Hepatocyte (in vitro differentiated cells): Measurements from ENCODE around the gene WFDC12. TPM values are rescaled to one million over a fixed set of nuclear protein-coding genes. Genes with fewer than 3 reads are reported as not detected.
"Not testable (repeated sequence)": the region's sequence is repeated elsewhere in the genome, so short reads cannot be mapped to it uniquely, and the experiment has no call there.

Experiments used
- DNase-seq: peaks from one replicate; pipeline ENCODE4 v3.0.0-alpha.2; 2016; ENCODE audit warnings: low spot score
- H2AFZ ChIP-seq: fragments of 200-600 bp; sonication (generic); 2 replicates; pipeline ENCODE4 v1.6.0; 2016; ENCODE audit warnings: antibody characterized with exemption, mild to moderate bottlenecking
- H3K27ac ChIP-seq: fragments of 200-600 bp; sonication (generic); 2 replicates; pipeline ENCODE4 v1.5.1; 2016; ENCODE audit warnings: mild to moderate bottlenecking
- H3K27me3 ChIP-seq: fragments of 200-600 bp; sonication (generic); 2 replicates; pipeline ENCODE4 v1.6.1; 2016
- H3K36me3 ChIP-seq: fragments of 200-600 bp; sonication (generic); replicated peaks from 2 replicates; pipeline ENCODE4 v1.5.1; 2016; ENCODE audit warnings: low read depth; ENCODE audit not compliant: insufficient read depth
- H3K4me1 ChIP-seq: fragments of 200-600 bp; sonication (generic); 2 replicates; pipeline ENCODE4 v1.5.1; 2016; ENCODE audit warnings: mild to moderate bottlenecking, moderate library complexity; ENCODE audit not compliant: insufficient read depth
- H3K4me2 ChIP-seq: fragments of 200-600 bp; sonication (generic); 2 replicates; pipeline ENCODE4 v1.6.0; 2016
- H3K4me3 ChIP-seq: fragments of 200-600 bp; sonication (generic); 2 replicates; pipeline ENCODE4 v1.5.1; 2016; ENCODE audit warnings: mild to moderate bottlenecking
- H3K79me2 ChIP-seq: fragments of 200-600 bp; sonication (generic); 2 replicates; pipeline ENCODE4 v1.6.0; 2017; ENCODE audit warnings: mild to moderate bottlenecking
- H3K9me2 ChIP-seq: fragments of 200-600 bp; sonication (generic); replicated peaks from 2 replicates; pipeline ENCODE4 v1.6.0; 2017; ENCODE audit warnings: mild to moderate bottlenecking; ENCODE audit not compliant: insufficient read depth
- H3K9me3 ChIP-seq: fragments of 200-600 bp; sonication (generic); 2 replicates; pipeline ENCODE4 v1.5.1; 2016; ENCODE audit warnings: low read depth, mild to moderate bottlenecking
- H4K20me1 ChIP-seq: fragments of 200-600 bp; sonication (generic); 2 replicates; pipeline ENCODE4 v1.6.0; 2016; ENCODE audit warnings: mild to moderate bottlenecking; ENCODE audit not compliant: insufficient read depth, poor library complexity, severe bottlenecking
- EZH2 ChIP-seq: fragments of 200-600 bp; sonication (generic); IDR thresholded peaks from 2 replicates; pipeline ENCODE4 v1.6.1; 2016; ENCODE audit warnings: antibody characterized with exemption, mild to moderate bottlenecking, borderline replicate concordance
- EZH2phosphoT487 ChIP-seq: fragments of 200-600 bp; sonication (generic); IDR thresholded peaks from one replicate; pipeline ENCODE4 v1.6.1; 2018; ENCODE audit warnings: antibody characterized with exemption, mild to moderate bottlenecking, low read depth, moderate library complexity; ENCODE audit not compliant: unreplicated experiment, severe bottlenecking
- WGBS: methylation state at CpG from one replicate; pipeline ENCODE4 v1.1.6; 2016; ENCODE audit warnings: low lambda C conversion rate; ENCODE audit errors: missing lambda C conversion rate; 5-methylcytosine and 5-hydroxymethylcytosine counted together
- polyA plus RNA-seq: library from polyadenylated mRNA; unstranded; fragments of >200 nt; fragmentation: Nextera tagmentation; extraction: Ambion mirVana; gene quantifications from 2 replicates; pipeline ENCODE4 v1.2.1, GENCODE V29; 2016
- total RNA-seq: library from RNA; depleted of rRNA; stranded (reverse); fragments of >200 nt; gene quantifications from 2 replicates; pipeline ENCODE4 v1.2.3, GENCODE V29; 2014
- TF ChIP-seq, protein P1 (sequence below): fragments of 200-600 bp; sonication (generic); IDR thresholded peaks from 2 replicates; pipeline ENCODE4 v1.5.1; 2016; ENCODE audit warnings: antibody characterized with exemption, mild to moderate bottlenecking; ENCODE audit not compliant: poor library complexity

WFDC12 gene
- total and polyA plus RNA-seq, 2 experiments from 2014 or later, result not detected

DNA sequence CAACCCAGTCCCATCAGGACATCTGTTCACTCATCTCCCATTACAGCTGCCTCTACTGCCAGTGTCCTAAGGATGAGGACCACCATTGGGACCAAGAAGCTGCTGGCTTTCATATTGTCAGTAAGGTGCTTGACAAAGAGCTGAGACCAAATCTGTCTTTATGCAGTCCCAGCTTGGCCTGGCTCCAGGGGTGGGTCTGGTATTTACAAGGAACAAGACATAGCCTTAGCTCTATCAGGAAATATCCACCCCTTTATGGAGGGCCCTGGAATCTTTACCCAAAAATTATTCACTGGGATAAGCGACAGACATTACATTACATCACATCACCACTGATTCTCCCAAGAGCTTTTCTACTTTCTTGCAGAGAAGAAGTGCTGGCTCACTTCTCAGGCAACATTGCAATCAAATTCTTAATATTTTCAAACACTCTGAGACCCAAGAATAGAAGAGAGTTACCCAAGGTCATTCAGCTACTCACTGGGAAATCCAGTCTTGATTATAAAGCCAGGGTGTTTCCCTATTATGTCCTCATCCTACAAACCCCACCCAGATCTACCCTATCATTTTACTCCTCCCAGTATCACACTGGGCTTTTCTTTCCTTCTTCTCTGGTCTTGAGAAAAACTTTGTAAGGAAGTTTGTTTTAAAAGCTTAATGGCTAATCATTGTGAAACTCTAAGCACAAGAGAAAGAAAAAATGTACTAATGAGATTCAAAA, 39.0 kb upstream of the WFDC12 start:
- Histone ChIP-seq H3K79me2 (no peaks in the 10 kb centered on the region), H3K9me2 (no peaks in the 10 kb centered on the region), H3K36me3 (no peaks in the 10 kb centered on the region), H3K4me2 (no peak overlapping the region), H3K4me1 (no peaks in the 10 kb centered on the region), H2AFZ (no peak overlapping the region), H4K20me1 (no peaks in the 10 kb centered on the region), H3K4me3 (no peak overlapping the region), H3K27ac (no peak overlapping the region), H3K9me3 (peaks cover 9% of the 10 kb centered on the region), H3K27me3 (no peaks in the 10 kb centered on the region)
- TF ChIP-seq EZH2phosphoT487, result no peak
- TF ChIP-seq, protein P1, sequence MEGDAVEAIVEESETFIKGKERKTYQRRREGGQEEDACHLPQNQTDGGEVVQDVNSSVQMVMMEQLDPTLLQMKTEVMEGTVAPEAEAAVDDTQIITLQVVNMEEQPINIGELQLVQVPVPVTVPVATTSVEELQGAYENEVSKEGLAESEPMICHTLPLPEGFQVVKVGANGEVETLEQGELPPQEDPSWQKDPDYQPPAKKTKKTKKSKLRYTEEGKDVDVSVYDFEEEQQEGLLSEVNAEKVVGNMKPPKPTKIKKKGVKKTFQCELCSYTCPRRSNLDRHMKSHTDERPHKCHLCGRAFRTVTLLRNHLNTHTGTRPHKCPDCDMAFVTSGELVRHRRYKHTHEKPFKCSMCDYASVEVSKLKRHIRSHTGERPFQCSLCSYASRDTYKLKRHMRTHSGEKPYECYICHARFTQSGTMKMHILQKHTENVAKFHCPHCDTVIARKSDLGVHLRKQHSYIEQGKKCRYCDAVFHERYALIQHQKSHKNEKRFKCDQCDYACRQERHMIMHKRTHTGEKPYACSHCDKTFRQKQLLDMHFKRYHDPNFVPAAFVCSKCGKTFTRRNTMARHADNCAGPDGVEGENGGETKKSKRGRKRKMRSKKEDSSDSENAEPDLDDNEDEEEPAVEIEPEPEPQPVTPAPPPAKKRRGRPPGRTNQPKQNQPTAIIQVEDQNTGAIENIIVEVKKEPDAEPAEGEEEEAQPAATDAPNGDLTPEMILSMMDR, result no peak
- no peak for TF ChIP-seq EZH2
- no peak for DNase-seq
- 76% methylated on average over 1 of the region's 1 CpG for WGBS

GRCh38 chr20:45157962-45158361, 33.7 kb upstream of the WFDC12 start:
- no peak overlapping the region for H3K4me3 ChIP-seq
- H3K27ac ChIP-seq, result no peak overlapping the region
- H3K79me2 ChIP-seq, result no peaks in the 10 kb centered on the region
- peaks cover 9% of the 10 kb centered on the region for H3K9me3 ChIP-seq
- H3K4me2 ChIP-seq, result no peak overlapping the region
- no peaks in the 10 kb centered on the region for H3K9me2 ChIP-seq
- peak; percentile 45 for DNase-seq
- no peak overlapping the region for H2AFZ ChIP-seq
- no peaks in the 10 kb centered on the region for H4K20me1 ChIP-seq
- no peaks in the 10 kb centered on the region for H3K27me3 ChIP-seq
- H3K4me1 ChIP-seq, result no peaks in the 10 kb centered on the region
- no peak for TF ChIP-seq EZH2
- TF ChIP-seq EZH2phosphoT487, result no peak
- TF ChIP-seq, protein P1, result no peak
- no peaks in the 10 kb centered on the region for H3K36me3 ChIP-seq
- 42% methylated on average over 1 of the region's 1 CpG for WGBS

GRCh38 chr20:45156713-45157112, 32.4 kb upstream of the WFDC12 start:
- Histone ChIP-seq H3K27ac (no peak overlapping the region), H2AFZ (no peak overlapping the region), H3K4me1 (no peaks in the 10 kb centered on the region), H3K4me3 (no peak overlapping the region), H3K36me3 (no peaks in the 10 kb centered on the region), H3K79me2 (no peaks in the 10 kb centered on the region), H3K9me2 (no peaks in the 10 kb centered on the region), H3K4me2 (no peak overlapping the region), H3K9me3 (peaks cover 9% of the 10 kb centered on the region), H3K27me3 (no peaks in the 10 kb centered on the region), H4K20me1 (no peaks in the 10 kb centered on the region)
- TF ChIP-seq EZH2phosphoT487 (no peak), EZH2 (no peak)
- TF ChIP-seq, protein P1, result no peak
- no peak for DNase-seq
- WGBS, result 65% methylated on average over 2 of the region's 2 CpGs

- not testable (repeated sequence) for DNase-seq, H3K36me3 ChIP-seq, H4K20me1 ChIP-seq, H3K27me3 ChIP-seq, H3K27ac ChIP-seq, H2AFZ ChIP-seq, H3K9me3 ChIP-seq, H3K9me2 ChIP-seq, H3K4me3 ChIP-seq, H3K4me1 ChIP-seq, H3K4me2 ChIP-seq, H3K79me2 ChIP-seq
- WGBS, result 100% methylated on average over 1 of the region's 1 CpG
Measured at GRCh38 chr20:45154794-45155193, 30.5 kb upstream of the WFDC12 start.
